ENCODE results near the gene KDSR.

Gene KDSR

GRCh38 chr18:63284173-63284799 lies 82.7 kb downstream of the KDSR start:
- no peak for TF ChIP-seq CTCF (conservative IDR thresholded peaks at IDR 0.05; ENCODE audit: low read depth, low read length)
- H3K4me3 ChIP-seq (ENCODE audit: low read length) = no peak overlapping the region
- DNase-seq (ENCODE audit: low read depth) = no peak

GRCh38 chr18:63283305-63284094 lies 83.5 kb downstream of the KDSR start:
- TF ChIP-seq CTCF (conservative IDR thresholded peaks at IDR 0.05; ENCODE audit: low read depth, low read length) = no peak
- DNase-seq (ENCODE audit: low read depth) = no peak
- no peak overlapping the region for H3K4me3 ChIP-seq (ENCODE audit: low read length)

GRCh38 chr18:63282793-63283192 lies 84.2 kb downstream of the KDSR start:
- no peak overlapping the region for H3K4me3 ChIP-seq (ENCODE audit: low read length)
- TF ChIP-seq CTCF (conservative IDR thresholded peaks at IDR 0.05; ENCODE audit: low read depth, low read length) = no peak
- DNase-seq (ENCODE audit: low read depth) = no peak

Measured in retinal pigment epithelial cell (primary cell).